GM19035 (cell line): ENCODE results near the gene MED14.

Source experiments
- ATAC-seq: cut with Tn5 transposase; IDR thresholded peaks from one replicate; pipeline ENCODE4 v1.9.1; 2021; ENCODE audit not compliant: unreplicated experiment

Gene MED14

GRCh38 chrX:40729598-40730584 lies 5.5 kb downstream of the MED14 start:
- ATAC-seq: no peak

GRCh38 chrX:40727581-40728252 lies 7.6 kb downstream of the MED14 start:
- no peak for ATAC-seq

- ATAC-seq: no peak
These were observed 8.2 kb downstream of the MED14 start for GRCh38 chrX:40727093-40727492.

GRCh38 chrX:40722930-40723329 lies 12.4 kb downstream of the MED14 start:
- no peak for ATAC-seq

- no peak for ATAC-seq
These were observed 13.7 kb downstream of the MED14 start for GRCh38 chrX:40721489-40722106.

GRCh38 chrX:40720792-40721191 lies 14.6 kb downstream of the MED14 start:
- no peak for ATAC-seq

- no peak for ATAC-seq
These were observed 15.0 kb downstream of the MED14 start for GRCh38 chrX:40720339-40720738.

GRCh38 chrX:40719731-40720130 lies 15.6 kb downstream of the MED14 start:
- no peak for ATAC-seq

GRCh38 chrX:40719218-40719617 lies 16.1 kb downstream of the MED14 start:
- ATAC-seq: no peak

- no peak for ATAC-seq
These were observed 25.9 kb downstream of the MED14 start for GRCh38 chrX:40709395-40709794.

GRCh38 chrX:40705658-40706312 lies 29.6 kb downstream of the MED14 start:
- no peak for ATAC-seq

- ATAC-seq: no peak
These were observed 34.6 kb downstream of the MED14 start for GRCh38 chrX:40700640-40701342.

- ATAC-seq: no peak
These were observed 36.5 kb downstream of the MED14 start for GRCh38 chrX:40698851-40699250.

- ATAC-seq: no peak
These were observed 40.5 kb downstream of the MED14 start for GRCh38 chrX:40694802-40695201.

- ATAC-seq: no peak
These were observed 46.4 kb downstream of the MED14 start for GRCh38 chrX:40688929-40689328.

GRCh38 chrX:40687169-40687568 lies 48.2 kb downstream of the MED14 start:
- no peak for ATAC-seq

GRCh38 chrX:40685362-40685918 lies 49.9 kb downstream of the MED14 start:
- ATAC-seq: no peak

- ATAC-seq: no peak
These were observed 51.2 kb downstream of the MED14 start for GRCh38 chrX:40684092-40684491.

- ATAC-seq: no peak
These were observed 52.1 kb downstream of the MED14 start for GRCh38 chrX:40683245-40683644.

- no peak for ATAC-seq
These were observed 64.2 kb downstream of the MED14 start for GRCh38 chrX:40671126-40671525.
